LoVo (cell line): ENCODE data around the gene NDUFA3.

Experiments used
- DNase-seq: peaks from one replicate; pipeline ENCODE4 v3.0.0-alpha.2; 2016; ENCODE audit warnings: low spot score

The NDUFA3 gene

DNA sequence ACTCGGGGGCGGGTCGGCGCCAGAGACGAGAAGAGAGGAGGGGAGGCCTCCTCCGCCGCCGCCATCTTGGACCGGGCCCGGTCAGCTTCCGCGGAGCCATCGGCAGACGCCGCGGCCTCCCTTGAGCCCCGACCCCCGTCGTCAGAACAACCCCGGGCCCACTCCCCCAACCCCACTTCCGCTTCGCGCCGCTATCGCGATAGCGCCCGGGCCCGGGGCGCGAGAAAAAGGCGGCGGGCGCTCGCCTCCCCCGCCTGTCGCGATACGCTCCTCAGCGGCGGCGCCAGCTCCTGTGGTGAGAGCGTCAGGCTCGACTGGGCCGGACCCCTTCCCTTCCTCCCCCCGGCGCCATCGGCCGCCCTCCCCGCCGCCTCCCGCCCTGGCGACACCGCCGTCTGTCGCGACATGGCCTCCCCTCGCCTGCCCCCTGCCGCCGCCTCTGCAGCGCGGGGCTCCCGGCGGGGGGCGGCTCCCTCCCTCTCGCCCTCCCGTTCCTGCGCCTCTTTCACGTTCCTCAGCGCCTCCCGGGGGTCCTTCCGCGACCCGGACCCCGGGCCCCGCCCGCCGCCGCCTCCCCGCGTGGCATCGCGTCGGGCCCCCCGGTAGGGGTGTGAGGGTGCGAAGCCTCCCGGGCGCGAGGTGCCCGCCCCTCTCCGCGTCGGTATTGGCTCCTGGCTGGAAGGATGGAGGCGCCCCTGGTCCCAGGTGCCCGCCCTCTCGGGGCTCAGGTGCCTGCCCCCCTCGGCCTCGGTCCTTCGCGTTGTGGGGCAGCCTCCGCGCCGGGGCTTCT is 35.2 kb downstream of the NDUFA3 start, which contains the start of gene CNOT3:
CNOT3 (plus strand) TSS at position 64 of the 790 bp plus-strand sequence. CDS start 5,217 bp downstream, outside the sequence.
- no peak for DNase-seq

GRCh38 chr19:54138489-54139256 is 36.0 kb downstream of the NDUFA3 start:
- no peak for DNase-seq

DNA sequence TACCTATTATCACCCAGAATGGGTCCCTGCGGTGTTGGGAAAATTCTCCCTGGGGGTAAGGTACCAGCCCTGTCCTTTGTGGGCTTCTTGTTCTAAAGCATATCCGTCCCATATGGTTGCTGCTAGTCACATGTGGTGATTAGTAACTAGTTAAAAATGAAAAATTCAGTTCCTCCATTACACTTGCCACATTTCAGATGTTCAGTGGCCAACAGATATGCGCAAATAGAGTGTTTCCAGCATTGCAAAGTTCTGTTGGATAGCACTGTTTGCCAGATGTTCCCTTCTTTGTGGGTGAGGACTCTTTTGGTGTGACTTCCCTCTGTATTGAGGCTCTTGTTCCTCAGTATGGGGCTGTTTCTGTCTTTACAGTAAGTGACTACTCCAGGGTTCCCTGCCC is 38.7 kb downstream of the NDUFA3 start:
- DNase-seq: no peak

- DNase-seq: no peak
These were observed 39.6 kb downstream of the NDUFA3 start for GRCh38 chr19:54142166-54142780.

- no peak for DNase-seq
These were observed 43.0 kb downstream of the NDUFA3 start for GRCh38 chr19:54145541-54146158.

GRCh38 chr19:54147676-54148075 is 45.0 kb downstream of the NDUFA3 start:
- DNase-seq: no peak

DNA sequence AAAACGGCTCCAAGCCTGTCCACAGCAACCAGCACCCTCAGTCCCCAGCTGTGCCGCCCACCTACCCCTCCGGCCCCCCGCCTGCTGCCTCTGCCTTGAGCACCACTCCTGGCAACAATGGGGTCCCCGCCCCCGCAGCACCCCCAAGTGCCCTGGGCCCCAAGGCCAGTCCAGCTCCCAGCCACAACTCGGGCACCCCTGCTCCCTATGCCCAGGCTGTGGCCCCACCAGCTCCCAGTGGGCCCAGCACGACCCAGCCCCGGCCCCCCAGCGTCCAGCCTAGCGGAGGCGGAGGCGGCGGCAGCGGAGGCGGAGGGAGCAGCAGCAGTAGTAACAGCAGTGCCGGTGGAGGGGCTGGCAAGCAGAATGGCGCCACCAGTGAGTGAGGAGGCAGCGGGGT is 45.5 kb downstream of the NDUFA3 start:
- no peak for DNase-seq

DNA sequence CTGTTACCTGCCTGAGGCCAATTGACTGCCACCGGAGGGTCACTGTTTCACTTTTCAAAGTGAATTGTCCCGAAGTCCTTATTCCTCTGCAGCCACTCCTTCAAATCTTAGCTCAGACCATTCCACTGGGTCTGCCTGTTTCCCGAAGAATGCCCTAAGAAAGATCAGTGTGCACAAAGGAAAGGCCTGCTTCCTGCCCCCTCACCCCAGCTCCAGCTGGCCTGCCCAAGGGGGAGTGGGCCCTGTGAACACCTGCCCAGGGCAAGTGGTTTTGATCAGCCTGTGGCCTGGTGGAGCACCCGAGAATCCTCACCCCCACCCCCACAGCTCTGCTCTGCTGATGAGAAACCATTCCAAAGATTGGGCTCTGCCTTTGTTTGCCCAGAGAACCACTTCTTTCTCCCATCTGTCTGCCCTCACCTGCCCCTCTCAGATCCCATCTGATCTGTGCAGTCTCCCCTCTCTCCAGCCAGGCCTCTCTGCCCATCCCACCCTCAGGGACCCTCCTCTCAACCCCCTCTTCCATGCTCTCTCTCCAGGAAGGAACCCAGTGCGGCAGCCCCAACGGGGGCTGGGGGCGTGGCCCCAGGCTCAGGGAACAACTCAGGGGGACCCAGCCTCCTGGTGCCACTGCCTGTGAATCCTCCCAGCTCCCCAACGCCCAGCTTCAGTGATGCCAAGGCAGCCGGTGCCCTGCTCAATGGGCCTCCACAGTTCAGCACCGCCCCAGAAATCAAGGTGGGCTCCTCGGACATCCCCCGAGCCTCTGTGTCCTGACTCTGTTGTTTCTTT is 46.6 kb downstream of the NDUFA3 start:
- no peak for DNase-seq

DNA sequence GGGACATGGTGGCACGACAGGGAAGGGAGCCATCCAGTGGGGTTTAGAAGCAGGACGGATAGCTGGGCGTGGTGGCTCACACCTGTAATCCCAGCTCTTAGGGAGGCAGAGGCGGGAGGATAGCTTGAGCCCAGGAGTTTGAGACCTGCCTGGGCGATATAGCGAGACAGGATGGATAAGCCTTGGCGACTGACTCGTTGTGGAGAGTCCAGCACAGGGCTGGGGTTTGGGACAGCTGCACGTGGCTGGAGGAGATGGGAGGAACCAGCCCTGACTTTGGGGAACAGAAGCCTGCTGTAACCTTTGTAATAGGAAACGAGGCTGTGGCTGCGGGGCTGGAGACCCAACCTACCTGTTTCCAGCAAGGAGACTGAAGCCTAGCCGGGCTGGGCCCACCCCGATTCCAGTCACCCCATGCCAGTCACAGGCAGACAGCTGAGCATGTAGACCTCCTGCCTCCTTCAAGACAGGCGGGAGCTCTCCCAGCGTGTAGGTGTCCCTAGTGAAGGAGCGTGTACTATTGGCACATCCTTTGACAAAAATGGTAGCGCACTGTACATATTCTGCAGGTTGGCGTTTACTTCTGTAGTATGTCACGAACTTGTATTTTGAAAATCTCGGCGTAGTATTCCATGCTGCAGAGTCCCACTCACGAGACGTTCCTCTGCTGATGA is 48.8 kb downstream of the NDUFA3 start:
- no peak for DNase-seq

GRCh38 chr19:54152267-54152666 is 49.6 kb downstream of the NDUFA3 start:
- DNase-seq: no peak

DNA sequence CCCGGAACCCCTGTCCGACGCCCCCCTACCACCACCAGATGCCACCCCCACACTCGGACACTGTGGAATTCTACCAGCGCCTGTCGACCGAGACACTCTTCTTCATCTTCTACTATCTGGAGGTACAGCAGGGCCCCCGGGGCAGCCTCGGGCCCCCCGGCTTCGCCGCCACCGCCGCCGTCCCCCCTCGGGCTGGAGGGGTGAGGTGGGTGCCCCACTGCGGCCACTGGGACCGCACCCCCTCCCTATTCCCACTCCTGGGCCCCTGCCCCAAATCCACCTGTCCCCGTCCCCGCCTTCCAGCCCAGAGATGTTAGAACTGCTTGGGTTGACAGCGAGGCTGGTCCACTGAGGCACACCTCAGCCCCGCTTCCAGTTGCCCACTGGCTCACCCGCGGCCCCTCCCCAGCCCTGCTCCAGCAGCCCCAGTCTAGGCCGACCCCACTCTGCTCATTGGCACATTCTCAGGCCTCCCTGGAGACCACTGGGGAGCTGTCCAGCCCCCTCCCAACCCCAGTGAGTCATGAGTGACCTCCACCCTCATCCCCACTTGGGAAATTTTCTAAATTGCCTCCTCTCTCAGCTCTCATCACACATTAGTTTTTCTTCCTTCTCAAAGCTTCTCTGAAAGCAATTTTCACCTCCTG is 50.3 kb downstream of the NDUFA3 start:
- no peak for DNase-seq

DNA sequence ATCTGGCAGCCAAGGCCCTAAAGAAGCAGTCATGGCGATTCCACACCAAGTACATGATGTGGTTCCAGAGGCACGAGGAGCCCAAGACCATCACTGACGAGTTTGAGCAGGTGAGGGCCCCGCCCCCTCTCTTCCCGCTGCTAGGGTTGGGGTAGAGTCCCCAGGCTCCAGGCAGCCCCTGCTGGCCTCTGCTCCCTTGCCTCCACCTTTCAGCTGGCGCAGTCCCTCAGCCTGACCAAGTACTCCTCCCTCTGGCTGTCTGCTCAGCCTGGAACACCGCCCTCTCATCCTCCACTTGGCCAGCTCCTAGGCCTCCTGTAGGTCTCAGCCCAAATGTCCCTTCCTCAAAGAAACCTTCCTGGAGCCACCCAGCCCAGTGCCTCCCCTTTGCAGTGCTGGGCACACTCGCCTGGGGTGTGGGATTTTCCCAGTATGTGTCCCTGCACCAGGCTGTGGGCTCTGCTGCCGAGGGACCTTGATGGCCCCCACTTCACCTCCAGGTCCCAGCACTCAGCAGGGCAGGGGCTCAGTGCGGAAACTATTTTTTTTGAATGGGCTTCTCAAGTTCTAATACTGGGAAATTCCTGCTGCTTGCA is 51.2 kb downstream of the NDUFA3 start:
- no peak for DNase-seq

DNA sequence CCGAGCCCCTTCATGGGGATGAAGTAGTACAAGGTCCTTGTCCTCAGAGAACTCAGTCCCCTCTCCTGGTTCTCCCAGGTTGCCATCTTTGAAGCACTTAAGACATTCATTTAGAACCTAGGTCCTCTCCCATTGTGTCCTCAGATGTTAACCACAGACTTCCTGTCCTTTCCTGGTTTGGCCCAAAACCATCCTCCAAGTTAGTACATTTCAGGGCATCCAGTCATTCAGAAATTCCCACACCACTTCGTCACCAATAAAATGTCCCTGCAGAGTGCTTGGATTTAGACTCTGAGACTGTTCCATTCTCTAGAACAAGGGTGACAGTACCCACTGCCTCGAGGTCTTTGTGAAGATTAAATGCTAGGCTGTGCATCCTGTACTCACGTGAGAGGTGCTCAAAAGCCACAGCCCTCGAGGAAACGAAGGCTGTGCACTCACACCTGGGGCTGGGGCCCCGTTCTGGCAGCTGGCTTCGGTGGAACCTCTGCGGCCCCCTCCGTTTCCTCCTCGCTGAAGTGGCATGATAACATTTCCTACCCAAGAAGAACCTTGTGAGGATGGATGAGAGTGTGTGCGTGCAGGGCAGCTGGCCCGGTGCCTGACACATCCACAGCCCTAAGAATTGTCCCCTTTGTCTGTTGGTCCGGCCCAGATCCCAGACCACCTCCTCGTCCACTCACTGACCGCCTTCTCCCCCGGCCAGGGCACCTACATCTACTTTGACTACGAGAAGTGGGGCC is 52.1 kb downstream of the NDUFA3 start:
- no peak for DNase-seq

DNA sequence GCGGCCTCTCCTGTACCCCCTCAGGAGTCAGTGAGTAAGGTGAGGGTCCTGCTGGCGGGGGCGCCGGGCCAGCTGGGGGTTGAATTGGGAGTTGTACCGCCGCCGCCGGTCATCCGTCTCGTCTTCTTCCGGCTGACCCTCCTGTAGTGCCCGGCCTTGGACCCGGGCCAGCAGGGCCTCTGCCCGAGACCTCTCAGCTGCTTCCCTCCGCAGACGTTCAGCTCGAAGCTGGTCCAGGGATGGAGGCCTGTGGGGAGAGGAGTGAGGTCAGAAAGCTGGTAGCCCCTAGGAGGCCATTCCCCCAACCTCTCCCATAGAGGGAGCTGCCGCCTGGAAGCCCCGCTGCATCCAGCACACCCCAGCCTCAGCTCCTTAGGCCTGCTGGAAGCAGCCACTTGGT is 53.0 kb downstream of the NDUFA3 start:
- DNase-seq: no peak

GRCh38 chr19:54156490-54156889 is 53.8 kb downstream of the NDUFA3 start:
- no peak for DNase-seq

GRCh38 chr19:54156953-54157352 is 54.3 kb downstream of the NDUFA3 start:
- no peak for DNase-seq
